ENCODE data around the gene SPN.

GRCh38 chr16:29686740-29687332 lies 23.8 kb downstream of the SPN start:
- no peak for TF ChIP-seq POLR2AphosphoS5 (IDR thresholded peaks at IDR 0.05)
- no peak for TF ChIP-seq POLR2A (IDR thresholded peaks at IDR 0.05)
